Loucy (cell line): Measurements from ENCODE around the gene C1orf232.

ENCODE experiments used
- CTCF ChIP-seq: fragments of 200-600 bp; sonication (generic); conservative IDR thresholded peaks from 2 replicates; pipeline ENCODE4 v1.5.1; 2014; ENCODE audit warnings: mild to moderate bottlenecking, antibody characterized with exemption, low read length
- EZH2phosphoT487 ChIP-seq: fragments of 200-600 bp; IDR thresholded peaks from 2 replicates; pipeline ENCODE4 v1.6.1; 2018; ENCODE audit warnings: antibody characterized with exemption, mild to moderate bottlenecking, moderate library complexity, borderline replicate concordance

GRCh38 chr1:26175346-26175745, 6.6 kb upstream of the C1orf232 start:
- TF ChIP-seq CTCF, result no peak
- no peak for TF ChIP-seq EZH2phosphoT487
